HCT116 (cell line): ENCODE results near the gene CBX8. TPM values are rescaled to one million over a fixed set of nuclear protein-coding genes. Genes with fewer than 3 reads are reported as not detected.
A peak's percentile ranks its signal among the peaks of the same experiment; 100 is the strongest.

Experiments
- ATAC-seq: fragments of 200-7000 bp; cut with Tn5 transposase; 2 replicates; pipeline ENCODE4 v1.9.1; 2020; ENCODE audit warnings: mild to moderate bottlenecking, moderate library complexity
- BruUV-seq: library from RNA; stranded (reverse); fragments of 400-500 nt; replicated peaks from 2 replicates; lab custom pipeline; 2021; lab: Mats Ljungman, UMichigan
- CTCF ChIA-PET: fragments of 300-600 bp; sonication (Branson Sonifier 250); formaldehyde crosslinking; loops from one replicate; lab custom pipeline; 2021; ENCODE audit warnings: antibody characterized with exemption; lab: Charles Lee
- POLR2A ChIA-PET: fragments of 300-600, 350-600 bp; sonication (Branson Sonifier 250); formaldehyde crosslinking; loops from one replicate; lab custom pipeline; 2021; ENCODE audit warnings: antibody characterized with exemption; lab: Charles Lee
- RAD21 ChIA-PET, 2 experiments: fragments of 300-600 bp; sonication (Branson Sonifier 250); formaldehyde crosslinking; loops; one replicate each; lab custom pipeline; 2023; ENCODE audit warnings: low total read pairs in 2 of 2; ENCODE audit not compliant: uncharacterized antibody in 2 of 2, unreplicated experiment in 2 of 2, low non-redundant PET in 1 of 2; lab: Charles Lee
- DNase-seq: peaks from one replicate; pipeline ENCODE4 v3.0.0-alpha.2; 2010; ENCODE audit warnings: low read depth, low spot score
- H2AFZ ChIP-seq: fragments of 200-600 bp; shearing (Covaris generic), sonication (generic); 2 replicates; pipeline ENCODE4 v1.6.1; 2017; ENCODE audit warnings: low read depth, mixed run types, mixed read lengths, antibody characterized with exemption, low read length; ENCODE audit not compliant: poor library complexity, severe bottlenecking
- H3K27ac ChIP-seq: 2 replicates; pipeline ENCODE4 v1.5.1; 2012; ENCODE audit warnings: low read depth, low read length
- H3K27me3 ChIP-seq: fragments of 200-600 bp; sonication (generic); 2 replicates; pipeline ENCODE4 v1.6.1; 2016; ENCODE audit warnings: mixed run types, low read length, mixed read lengths; ENCODE audit not compliant: insufficient read depth
- H3K36me3 ChIP-seq, 2 experiments: fragments of 200-500 bp in 1 of 2; fragments of 200-600 bp in 1 of 2; sonication (Bioruptor generic) in 1 of 2; sonication (generic) in 1 of 2; 2 replicates each; pipeline versions ENCODE4 v1.5.1 to v1.6.1; 2014 to 2016; ENCODE audit warnings: low read length in 2 of 2, inconsistent platforms in 1 of 2, mixed read lengths in 1 of 2, mixed run types in 1 of 2; ENCODE audit not compliant: insufficient read depth in 2 of 2, control insufficient read depth in 1 of 2
- H3K4me1 ChIP-seq, 2 experiments: fragments of 200-600 bp in 1 of 2; sonication (generic) in 1 of 2; 2 replicates each; pipeline versions ENCODE4 v1.5.1 to v1.6.1; 2012 to 2017; ENCODE audit warnings: low read length in 2 of 2, inconsistent platforms in 1 of 2, mild to moderate bottlenecking in 1 of 2, mixed read lengths in 1 of 2, mixed run types in 1 of 2, moderate library complexity in 1 of 2; ENCODE audit not compliant: insufficient read depth in 2 of 2, control insufficient read depth in 1 of 2
- H3K4me2 ChIP-seq: fragments of 200-600 bp; sonication (generic); 2 replicates; pipeline ENCODE4 v1.6.1; 2017; ENCODE audit warnings: mixed run types, low read length, mixed read lengths
- H3K4me3 ChIP-seq, 2 experiments: fragments of 200-600 bp in 1 of 2; sonication (generic) in 1 of 2; replicated peaks in 1 of 2; 2 replicates each; pipeline ENCODE4 v1.5.1; 2011 to 2016; ENCODE audit warnings: low read length in 2 of 2, control low read depth in 1 of 2, low read depth in 1 of 2, mild to moderate bottlenecking in 1 of 2, mixed read lengths in 1 of 2, mixed run types in 1 of 2
- H3K79me2 ChIP-seq: fragments of 200-600 bp; sonication (generic); 2 replicates; pipeline ENCODE4 v1.6.1; 2017; ENCODE audit warnings: mild to moderate bottlenecking, mixed run types, low read length, moderate library complexity, mixed read lengths; ENCODE audit not compliant: insufficient read depth
- H3K9ac ChIP-seq: fragments of 200-600 bp; sonication (generic); 2 replicates; pipeline ENCODE4 v1.6.1; 2016; ENCODE audit warnings: low read length, mixed read lengths
- H3K9me2 ChIP-seq: fragments of 200-600 bp; sonication (generic), shearing (Covaris generic); 2 replicates; pipeline ENCODE4 v1.6.1; 2017; ENCODE audit warnings: mixed run types, mild to moderate bottlenecking, moderate library complexity; ENCODE audit not compliant: insufficient read depth
- H3K9me3 ChIP-seq, 2 experiments: fragments of 200-500 bp in 1 of 2; fragments of 200-600 bp in 1 of 2; sonication (Bioruptor generic) in 1 of 2; sonication (generic) in 1 of 2; 2 replicates each; pipeline ENCODE4 v1.6.1; 2014 to 2017; ENCODE audit warnings: low read length in 2 of 2, mixed read lengths in 2 of 2, inconsistent platforms in 1 of 2, low read depth in 1 of 2, mild to moderate bottlenecking in 1 of 2, mixed run types in 1 of 2, moderate library complexity in 1 of 2; ENCODE audit not compliant: control insufficient read depth in 1 of 2, insufficient read depth in 1 of 2
- H4K20me1 ChIP-seq: fragments of 200-600 bp; sonication (generic), shearing (Covaris generic); 2 replicates; pipeline ENCODE4 v1.6.1; 2017; ENCODE audit warnings: mixed run types, mild to moderate bottlenecking, moderate library complexity; ENCODE audit not compliant: insufficient read depth
- ATF3 ChIP-seq: IDR thresholded peaks from 2 replicates; pipeline ENCODE4 v1.6.1; 2012
- CBX3 ChIP-seq: IDR thresholded peaks from 2 replicates; pipeline ENCODE4 v1.6.1; 2012; ENCODE audit warnings: low read depth
- CEBPB ChIP-seq: IDR thresholded peaks from 2 replicates; pipeline ENCODE4 v1.6.1; 2012; ENCODE audit warnings: low read depth
- EZH2 ChIP-seq: fragments of 200-600 bp; sonication (generic); IDR thresholded peaks from 2 replicates; pipeline ENCODE4 v1.6.1; 2017; ENCODE audit warnings: antibody characterized with exemption, mixed run types
- EZH2phosphoT487 ChIP-seq: fragments of 200-600 bp; IDR thresholded peaks from 2 replicates; pipeline ENCODE4 v1.6.1; 2018; ENCODE audit warnings: antibody characterized with exemption, borderline replicate concordance
- FOSL1 ChIP-seq: IDR thresholded peaks from 2 replicates; pipeline ENCODE4 v1.6.1; 2012; ENCODE audit warnings: low read depth
- JUND ChIP-seq: IDR thresholded peaks from 2 replicates; pipeline ENCODE4 v1.6.1; 2012
- MAX ChIP-seq: IDR thresholded peaks from 2 replicates; pipeline ENCODE4 v1.6.1; 2012
- POLR2A ChIP-seq: IDR thresholded peaks from 2 replicates; pipeline ENCODE4 v1.7.0; 2011; ENCODE audit warnings: borderline replicate concordance; ENCODE audit not compliant: insufficient read depth, insufficient read length; ENCODE audit errors: extremely low read depth
- POLR2AphosphoS5 ChIP-seq: IDR thresholded peaks from 2 replicates; pipeline ENCODE4 v1.6.1; 2011; ENCODE audit warnings: mild to moderate bottlenecking, low read depth, low read length, moderate library complexity
- RAD21 ChIP-seq: IDR thresholded peaks from 2 replicates; pipeline ENCODE4 v1.6.1; 2012; ENCODE audit warnings: low read depth, mild to moderate bottlenecking
- SIN3A ChIP-seq: IDR thresholded peaks from 2 replicates; pipeline ENCODE4 v1.6.1; 2012; ENCODE audit warnings: low read depth
- SP1 ChIP-seq: IDR thresholded peaks from 2 replicates; pipeline ENCODE4 v1.6.1; 2012; ENCODE audit warnings: low read depth
- SRF ChIP-seq: IDR thresholded peaks from 2 replicates; pipeline ENCODE4 v1.6.1; 2012; ENCODE audit warnings: low read depth
- YY1 ChIP-seq: IDR thresholded peaks from 2 replicates; pipeline ENCODE4 v1.6.1; 2011; ENCODE audit warnings: low read length, low read depth, moderate library complexity, mild to moderate bottlenecking; ENCODE audit not compliant: insufficient replicate concordance; ENCODE audit errors: extremely low read depth
- ZBTB33 ChIP-seq: IDR thresholded peaks from 2 replicates; pipeline ENCODE4 v1.6.1; 2011; ENCODE audit warnings: mild to moderate bottlenecking, low read length, moderate library complexity; ENCODE audit not compliant: insufficient replicate concordance; ENCODE audit errors: extremely low read depth
- intact Hi-C: fragments of 100-400 bp; cut with micrococcal nuclease; formaldehyde crosslinking; loops from 2 replicates; pipeline ENCODE4 v1.10.0; 2022
- total RNA-seq: library from RNA; stranded (reverse); gene quantifications from one replicate; pipeline ENCODE4 v1.2.1, GENCODE V29; 2021; ENCODE audit not compliant: unreplicated experiment
- TF ChIP-seq, protein P1 (sequence below), 3 experiments: fragments of 200-600 bp in 1 of 3; sonication (generic) in 1 of 3; IDR thresholded peaks in 2 of 3; conservative IDR thresholded peaks in 1 of 3; 2 replicates each; pipeline ENCODE4 v1.5.1; 2012 to 2017; ENCODE audit warnings: low read depth in 2 of 3, low read length in 2 of 3, antibody characterized with exemption in 1 of 3, borderline replicate concordance in 1 of 3, control low read depth in 1 of 3, mild to moderate bottlenecking in 1 of 3, mixed read lengths in 1 of 3, mixed run types in 1 of 3, moderate library complexity in 1 of 3; ENCODE audit not compliant: insufficient read depth in 1 of 3

Gene CBX8
- total RNA-seq, 1 experiment from 2014 or later: 29.0 TPM

- H3K9ac ChIP-seq: no peak overlapping the region
- H3K27ac ChIP-seq: no peak overlapping the region; the same call in 1 of the 2 replicates
- H3K4me3 ChIP-seq: no peak overlapping the region
- no peaks in the 10 kb centered on the region for H3K9me2 ChIP-seq
- TF ChIP-seq, protein P1, sequence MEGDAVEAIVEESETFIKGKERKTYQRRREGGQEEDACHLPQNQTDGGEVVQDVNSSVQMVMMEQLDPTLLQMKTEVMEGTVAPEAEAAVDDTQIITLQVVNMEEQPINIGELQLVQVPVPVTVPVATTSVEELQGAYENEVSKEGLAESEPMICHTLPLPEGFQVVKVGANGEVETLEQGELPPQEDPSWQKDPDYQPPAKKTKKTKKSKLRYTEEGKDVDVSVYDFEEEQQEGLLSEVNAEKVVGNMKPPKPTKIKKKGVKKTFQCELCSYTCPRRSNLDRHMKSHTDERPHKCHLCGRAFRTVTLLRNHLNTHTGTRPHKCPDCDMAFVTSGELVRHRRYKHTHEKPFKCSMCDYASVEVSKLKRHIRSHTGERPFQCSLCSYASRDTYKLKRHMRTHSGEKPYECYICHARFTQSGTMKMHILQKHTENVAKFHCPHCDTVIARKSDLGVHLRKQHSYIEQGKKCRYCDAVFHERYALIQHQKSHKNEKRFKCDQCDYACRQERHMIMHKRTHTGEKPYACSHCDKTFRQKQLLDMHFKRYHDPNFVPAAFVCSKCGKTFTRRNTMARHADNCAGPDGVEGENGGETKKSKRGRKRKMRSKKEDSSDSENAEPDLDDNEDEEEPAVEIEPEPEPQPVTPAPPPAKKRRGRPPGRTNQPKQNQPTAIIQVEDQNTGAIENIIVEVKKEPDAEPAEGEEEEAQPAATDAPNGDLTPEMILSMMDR (IDR thresholded peaks at IDR 0.05 in 2 of 3, conservative IDR thresholded peaks at IDR 0.05 in 1 of 3; ENCODE audit: borderline replicate concordance in 1 of 3, insufficient read depth in 1 of 3, low read depth in 2 of 3, low read length in 2 of 3): no peak
- TF ChIP-seq EZH2phosphoT487: no peak
- no peak for TF ChIP-seq CEBPB
- no peak for TF ChIP-seq RAD21
- TF ChIP-seq SIN3A: no peak
- no peak for TF ChIP-seq SP1
- no peak for TF ChIP-seq FOSL1
- TF ChIP-seq POLR2A: no peak
- TF ChIP-seq CBX3: no peak
- TF ChIP-seq ATF3: no peak
- no peak for TF ChIP-seq JUND
- no peak; the same call in 1 of the 2 replicates for TF ChIP-seq POLR2AphosphoS5
- no peak for TF ChIP-seq YY1
- TF ChIP-seq MAX: no peak
- no peak for TF ChIP-seq SRF
- no peak for TF ChIP-seq EZH2
- TF ChIP-seq ZBTB33: no peak
- no peak for ATAC-seq
- no peaks in the 10 kb centered on the region for H3K27me3 ChIP-seq
- ChIA-PET POLR2A (no interaction called here), CTCF (interaction anchor here (1.0 to 1.9 kb wide), 3 partner anchors 8 to 177 kb away, joined by 3 to 10 read pairs (median 4); partner anchors contain the start of gene CBX4), RAD21 (no interaction called here)
- H3K79me2 ChIP-seq: peaks cover 31% of the 10 kb centered on the region
- no peaks in the 10 kb centered on the region; the same call in 1 of the 2 replicates for H4K20me1 ChIP-seq
- peaks cover 43 to 58% of the 10 kb centered on the region in 2 experiments for H3K4me1 ChIP-seq
- no peaks in the 10 kb centered on the region for H3K9me3 ChIP-seq
- BruUV-seq: no TSS peak
- peak overlapping the region; percentile 55 for H3K4me2 ChIP-seq
- H3K36me3 ChIP-seq: peaks cover 9 to 18% of the 10 kb centered on the region in 2 experiments; a peak in 2 of 4 replicates
- H2AFZ ChIP-seq: no peak overlapping the region
- DNase-seq: no peak
- intact Hi-C loops: no loop called here
Observed at GRCh38 chr17:79831265-79832217, 34.7 kb upstream of the CBX8 start.
